ENCODE results near the gene BIN2.

BIN2 gene

DNA sequence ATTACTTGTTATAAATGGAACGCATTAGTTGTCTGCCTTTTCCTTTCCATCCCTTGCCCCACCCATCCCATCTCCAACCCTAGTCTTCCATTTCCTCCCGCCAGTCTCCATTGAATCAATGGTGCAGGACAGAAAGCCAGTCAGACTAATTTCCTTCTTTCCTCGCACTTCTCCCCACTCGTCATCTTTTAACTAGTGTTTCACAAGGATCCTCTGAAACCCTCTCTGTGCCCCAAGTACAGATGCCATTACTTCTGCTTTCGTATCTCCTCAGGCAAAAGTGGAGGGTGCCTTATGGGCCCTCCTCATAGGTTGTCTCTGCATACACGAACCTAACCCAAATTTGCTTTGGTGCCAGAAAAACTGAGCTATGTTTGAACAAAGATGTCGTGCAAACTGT is 81.1 kb downstream of the BIN2 start:
- TF ChIP-seq, protein P1, sequence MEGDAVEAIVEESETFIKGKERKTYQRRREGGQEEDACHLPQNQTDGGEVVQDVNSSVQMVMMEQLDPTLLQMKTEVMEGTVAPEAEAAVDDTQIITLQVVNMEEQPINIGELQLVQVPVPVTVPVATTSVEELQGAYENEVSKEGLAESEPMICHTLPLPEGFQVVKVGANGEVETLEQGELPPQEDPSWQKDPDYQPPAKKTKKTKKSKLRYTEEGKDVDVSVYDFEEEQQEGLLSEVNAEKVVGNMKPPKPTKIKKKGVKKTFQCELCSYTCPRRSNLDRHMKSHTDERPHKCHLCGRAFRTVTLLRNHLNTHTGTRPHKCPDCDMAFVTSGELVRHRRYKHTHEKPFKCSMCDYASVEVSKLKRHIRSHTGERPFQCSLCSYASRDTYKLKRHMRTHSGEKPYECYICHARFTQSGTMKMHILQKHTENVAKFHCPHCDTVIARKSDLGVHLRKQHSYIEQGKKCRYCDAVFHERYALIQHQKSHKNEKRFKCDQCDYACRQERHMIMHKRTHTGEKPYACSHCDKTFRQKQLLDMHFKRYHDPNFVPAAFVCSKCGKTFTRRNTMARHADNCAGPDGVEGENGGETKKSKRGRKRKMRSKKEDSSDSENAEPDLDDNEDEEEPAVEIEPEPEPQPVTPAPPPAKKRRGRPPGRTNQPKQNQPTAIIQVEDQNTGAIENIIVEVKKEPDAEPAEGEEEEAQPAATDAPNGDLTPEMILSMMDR (conservative IDR thresholded peaks at IDR 0.05; ENCODE audit: low read depth, low read length) = no peak
- no peak overlapping the region for H3K4me3 ChIP-seq (ENCODE audit: low read depth, low read length)
- no peak for DNase-seq (ENCODE audit: low read depth)

DNA sequence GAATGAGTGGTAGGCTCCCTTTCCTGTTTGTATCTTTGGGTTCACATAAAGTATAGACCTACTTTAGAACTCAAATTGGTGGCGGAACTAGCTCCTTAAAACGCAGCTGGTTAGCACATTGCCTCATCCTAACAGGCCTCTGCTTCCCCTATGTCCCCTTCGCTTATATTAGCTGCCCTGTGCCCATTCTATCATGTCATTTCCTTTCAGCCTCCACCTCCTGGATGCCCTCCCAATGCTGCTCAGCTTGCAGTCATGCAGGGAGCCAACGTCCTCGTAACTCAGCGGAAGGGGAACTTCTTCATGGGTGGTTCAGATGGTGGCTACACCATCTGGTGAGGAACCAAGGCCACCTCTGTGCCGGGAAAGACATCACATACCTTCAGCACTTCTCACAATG is 81.9 kb downstream of the BIN2 start:
- DNase-seq (ENCODE audit: low read depth) = no peak
- H3K4me3 ChIP-seq (ENCODE audit: low read depth, low read length) = no peak overlapping the region
- TF ChIP-seq, protein P1 (conservative IDR thresholded peaks at IDR 0.05; ENCODE audit: low read depth, low read length) = no peak

DNA sequence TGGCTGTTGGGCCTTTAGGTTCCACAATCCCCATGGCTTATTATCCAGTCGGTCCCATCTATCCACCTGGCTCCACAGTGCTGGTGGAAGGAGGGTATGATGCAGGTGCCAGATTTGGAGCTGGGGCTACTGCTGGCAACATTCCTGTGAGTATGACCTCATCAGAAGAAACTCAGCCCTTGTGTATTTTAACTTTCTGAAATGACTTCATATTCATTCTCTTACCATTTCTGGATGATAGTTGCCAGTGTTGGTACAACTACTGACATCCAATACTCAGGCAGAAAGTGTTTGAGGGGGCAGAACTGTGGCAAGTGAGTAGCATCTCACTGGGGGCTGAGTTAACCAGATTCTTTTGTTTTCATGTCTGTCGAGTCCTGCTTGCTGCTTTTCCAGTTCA is 83.0 kb downstream of the BIN2 start:
- TF ChIP-seq, protein P1 (conservative IDR thresholded peaks at IDR 0.05; ENCODE audit: low read depth, low read length) = no peak
- no peak overlapping the region for H3K4me3 ChIP-seq (ENCODE audit: low read depth, low read length)

DNA sequence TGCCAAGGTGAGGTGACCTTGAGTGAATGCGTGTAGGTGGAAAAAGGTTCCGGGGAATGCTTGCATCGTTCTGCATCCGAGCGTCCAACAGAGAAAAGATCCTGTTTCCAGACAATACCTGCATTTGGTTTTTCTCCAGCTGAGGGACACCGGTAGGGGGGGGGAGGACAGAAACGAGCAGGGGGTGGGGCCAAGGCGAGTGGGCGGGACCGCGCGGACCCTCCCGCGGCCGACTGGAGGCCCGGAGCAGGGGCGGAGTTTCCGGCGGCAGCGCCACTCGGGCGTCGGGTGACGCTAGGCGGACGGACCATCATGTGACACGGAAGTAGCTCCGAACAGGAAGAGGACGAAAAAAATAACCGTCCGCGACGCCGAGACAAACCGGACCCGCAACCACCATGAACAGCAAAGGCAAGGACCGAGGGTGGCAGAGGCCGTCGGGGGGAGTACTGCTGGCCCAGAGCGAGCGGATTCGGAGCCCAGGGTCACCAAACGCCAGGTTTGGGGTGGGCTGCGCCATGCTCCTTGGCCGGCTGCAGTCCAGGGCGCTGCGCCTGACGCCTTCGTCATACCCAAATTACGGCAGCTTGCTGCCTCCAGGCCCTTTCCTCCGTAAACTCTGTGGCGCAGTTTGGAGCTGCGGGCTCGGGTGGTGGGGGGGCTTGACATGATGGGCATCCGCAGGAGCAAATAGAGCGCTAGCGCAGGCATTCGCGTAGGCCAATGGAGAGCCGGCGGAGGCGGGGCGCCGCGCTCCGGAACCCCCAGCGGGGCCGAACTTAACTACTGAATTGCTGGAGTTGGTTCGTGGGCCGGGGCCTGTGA is 85.3 kb downstream of the BIN2 start, which contains the start of gene DAZAP2:
Gene DAZAP2, plus strand, starts transcription at position 317 of the 825 bp plus-strand sequence. Its CDS starts 82 bp downstream, at position 399.
- H3K4me3 ChIP-seq (ENCODE audit: low read depth, low read length) = peak within 1 kb of the TSS; percentile 100
- TF ChIP-seq, protein P1 (conservative IDR thresholded peaks at IDR 0.05; ENCODE audit: low read depth, low read length) = no peak
- DNase-seq (ENCODE audit: low read depth) = peak; percentile 97

More for the DNA sequence above, 83.0 kb downstream of the BIN2 start:
- DNase-seq (ENCODE audit: low read depth) = peak; percentile 35

DNA sequence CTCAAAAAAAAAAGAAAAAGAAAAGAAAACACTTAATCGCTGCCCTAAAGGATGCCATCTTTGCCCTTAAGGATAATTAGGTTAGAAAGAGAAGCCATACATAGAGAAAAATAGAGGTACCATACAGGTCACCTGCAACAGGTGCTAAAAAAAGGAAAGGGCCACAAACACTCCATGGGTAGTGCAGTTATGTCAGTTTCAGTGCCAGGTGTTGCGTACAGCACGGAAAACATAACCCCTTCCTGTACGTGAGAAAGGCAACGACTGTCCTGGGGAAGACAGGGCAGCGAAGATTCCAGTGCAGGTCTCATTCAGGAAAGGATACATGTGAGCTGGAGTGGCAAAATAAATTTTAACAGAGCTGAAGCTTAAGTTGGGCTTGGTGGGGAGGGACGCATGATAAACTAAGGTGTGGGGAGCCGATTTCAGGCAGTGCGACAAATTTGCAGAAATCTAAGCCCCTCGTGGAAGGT is 85.9 kb downstream of the BIN2 start:
- DNase-seq (ENCODE audit: low read depth) = peak; percentile 13
- H3K4me3 ChIP-seq (ENCODE audit: low read depth, low read length) = peak overlapping the region; percentile 100
- TF ChIP-seq, protein P1 (conservative IDR thresholded peaks at IDR 0.05; ENCODE audit: low read depth, low read length) = no peak

DNA sequence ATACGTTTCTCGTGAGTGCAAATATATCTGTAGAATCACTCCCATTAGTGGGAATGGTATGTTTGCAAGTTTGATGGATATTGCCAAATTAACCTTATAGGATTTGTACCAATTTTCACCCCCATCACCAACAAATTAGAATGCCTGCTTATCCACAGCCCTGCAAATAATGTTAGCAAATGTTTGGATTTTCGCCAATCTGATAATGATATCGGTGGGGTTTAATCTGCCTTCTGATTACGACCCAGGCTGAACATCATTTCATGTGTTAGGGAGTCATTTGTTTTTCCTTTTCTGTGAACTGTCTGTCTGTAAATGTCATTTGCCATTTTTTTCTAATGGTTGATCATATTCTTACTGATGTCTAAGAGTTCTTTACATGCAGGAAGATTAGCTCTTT is 89.4 kb downstream of the BIN2 start:
- no peak for DNase-seq (ENCODE audit: low read depth)
- H3K4me3 ChIP-seq (ENCODE audit: low read depth, low read length) = no peak overlapping the region
- TF ChIP-seq, protein P1 (conservative IDR thresholded peaks at IDR 0.05; ENCODE audit: low read depth, low read length) = no peak

DNA sequence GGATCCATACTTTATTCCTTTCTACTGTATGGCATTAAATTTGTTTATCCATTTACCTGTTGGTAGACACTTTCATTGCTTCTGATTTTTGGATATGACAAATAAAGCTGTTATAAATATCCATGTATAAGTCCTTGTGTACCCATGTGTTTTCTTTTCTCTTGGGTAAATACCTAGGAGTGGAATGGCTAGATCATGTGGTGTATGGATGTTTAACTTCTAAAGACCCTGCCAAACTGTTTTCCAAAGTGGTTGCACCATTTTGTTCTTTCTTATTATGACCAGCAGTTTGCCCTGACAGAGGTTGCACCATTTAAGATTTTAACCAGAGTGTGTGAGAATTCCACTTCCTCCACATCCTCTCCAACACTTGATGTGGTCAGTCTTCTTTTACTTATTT is 91.3 kb downstream of the BIN2 start:
- no peak overlapping the region for H3K4me3 ChIP-seq (ENCODE audit: low read depth, low read length)
- TF ChIP-seq, protein P1 (conservative IDR thresholded peaks at IDR 0.05; ENCODE audit: low read depth, low read length) = no peak
- no peak for DNase-seq (ENCODE audit: low read depth)

Measured in choroid plexus epithelial cell (primary cell).